HepG2 (cell line): Measurements from ENCODE around the gene USP2. TPM values are rescaled to one million over a fixed set of nuclear protein-coding genes. Genes with fewer than 3 reads are reported as not detected.

Experiments used
- HNRNPH1 ChIP-seq: fragments of 200-400 bp; formaldehyde crosslinking; optimal IDR thresholded peaks from 2 replicates; pipeline ENCODE3; 2017; ENCODE audit warnings: mild to moderate bottlenecking, low read depth, low read length
- KDM3A ChIP-seq: IDR thresholded peaks from 2 replicates; pipeline ENCODE4 v1.6.1; 2018; ENCODE audit warnings: low read depth, missing compliant biosample characterization
- KLF13 ChIP-seq: sonication (generic); formaldehyde crosslinking; IDR thresholded peaks from 2 replicates; pipeline ENCODE4 v1.4.0; 2020; ENCODE audit warnings: mild to moderate bottlenecking, missing genetic modification reagents
- SIN3B ChIP-seq: fragments of 150-350 bp; IDR thresholded peaks from 2 replicates; pipeline ENCODE4 v1.6.1; 2014; ENCODE audit warnings: low read length
- SKI ChIP-seq: fragments of 450-650 bp; IDR thresholded peaks from one replicate; pipeline ENCODE4 v1.6.1; 2018; ENCODE audit warnings: mild to moderate bottlenecking; ENCODE audit not compliant: partially characterized antibody
- TCF7L2 ChIP-seq: IDR thresholded peaks from 2 replicates; pipeline ENCODE4 v1.6.1; 2011; ENCODE audit warnings: mild to moderate bottlenecking, low read depth, low read length, moderate library complexity
- YEATS4 ChIP-seq: sonication (generic); formaldehyde crosslinking; IDR thresholded peaks from 2 replicates; pipeline ENCODE4 v1.4.0; 2020; ENCODE audit warnings: missing genetic modification reagents, borderline replicate concordance
- ZMYM3 ChIP-seq: sonication (generic); formaldehyde crosslinking; IDR thresholded peaks from 2 replicates; pipeline ENCODE4 v1.5.1; 2020; ENCODE audit warnings: mild to moderate bottlenecking, missing genetic modification reagents
- ZNF101 ChIP-seq: sonication (generic); formaldehyde crosslinking; IDR thresholded peaks from 2 replicates; pipeline ENCODE4 v1.4.0; 2020; ENCODE audit warnings: mild to moderate bottlenecking, low read depth, missing genetic modification reagents, borderline replicate concordance
- ZNF550 ChIP-seq: sonication (generic); formaldehyde crosslinking; IDR thresholded peaks from 2 replicates; pipeline ENCODE4 v1.4.0; 2020; ENCODE audit warnings: mild to moderate bottlenecking, missing genetic modification reagents, borderline replicate concordance
- ZNF558 ChIP-seq: sonication (generic); formaldehyde crosslinking; IDR thresholded peaks from 2 replicates; pipeline ENCODE4 v1.9.0; 2022; ENCODE audit warnings: mild to moderate bottlenecking, missing genetic modification reagents, borderline replicate concordance
- ZNF567 ChIP-seq: sonication (generic); formaldehyde crosslinking; IDR thresholded peaks from 2 replicates; pipeline ENCODE4 v1.8.1; 2023; ENCODE audit warnings: mild to moderate bottlenecking, missing genetic modification reagents, borderline replicate concordance
- ZNF841 ChIP-seq: sonication (generic); formaldehyde crosslinking; IDR thresholded peaks from 2 replicates; pipeline ENCODE4 v1.8.1; 2023; ENCODE audit warnings: missing genetic modification reagents, borderline replicate concordance
- polyA plus RNA-seq, 8 experiments: library from polyadenylated mRNA; depleted of rRNA in 3 of 8; stranded (reverse) in 7 of 8; unstranded in 1 of 8; fragments of >200 nt; fragmentation: Illumina TruSeq in 4 of 8; extraction: Trizol in 4 of 8; gene quantifications; 2 replicates each; pipeline versions ENCODE4 v1.2.1 to v1.2.3, GENCODE V29; 2011 to 2016; ENCODE audit warnings: low read depth in 4 of 8, missing spikeins in 1 of 8, mixed read lengths in 1 of 8; ENCODE audit not compliant: insufficient read depth in 1 of 8
- total RNA-seq, 5 experiments: library from RNA; depleted of rRNA; stranded (reverse); fragments of >200 nt; fragmentation: Illumina TruSeq; extraction: Trizol; gene quantifications; 2 replicates each; pipeline ENCODE4 v1.2.3, GENCODE V29; 2016; ENCODE audit warnings: low read depth in 1 of 5
- TF ChIP-seq, protein P1 (sequence below), 2 experiments: sonication (generic) in 1 of 2; formaldehyde crosslinking in 1 of 2; IDR thresholded peaks; 2 replicates each; pipeline versions ENCODE4 v1.4.0 to v1.6.1; 2016 to 2020; ENCODE audit warnings: borderline replicate concordance in 1 of 2, low read depth in 1 of 2, mild to moderate bottlenecking in 1 of 2, missing genetic modification reagents in 1 of 2
- TF ChIP-seq, protein P2 (sequence below): sonication (generic); formaldehyde crosslinking; conservative IDR thresholded peaks from 2 replicates; pipeline ENCODE4 v1.4.0; 2020; ENCODE audit warnings: mild to moderate bottlenecking, missing genetic modification reagents, moderate library complexity
- TF ChIP-seq, protein P3 (sequence below): sonication (generic); formaldehyde crosslinking; IDR thresholded peaks from 2 replicates; pipeline ENCODE4 v1.4.0; 2020; ENCODE audit warnings: missing genetic modification reagents

USP2 gene
- total and polyA plus RNA-seq, 2 of the 13 experiments (the other 11 are each of a cell fraction or from before 2014, with no cell fraction given): 2.5 to 6.0 TPM

DNA sequence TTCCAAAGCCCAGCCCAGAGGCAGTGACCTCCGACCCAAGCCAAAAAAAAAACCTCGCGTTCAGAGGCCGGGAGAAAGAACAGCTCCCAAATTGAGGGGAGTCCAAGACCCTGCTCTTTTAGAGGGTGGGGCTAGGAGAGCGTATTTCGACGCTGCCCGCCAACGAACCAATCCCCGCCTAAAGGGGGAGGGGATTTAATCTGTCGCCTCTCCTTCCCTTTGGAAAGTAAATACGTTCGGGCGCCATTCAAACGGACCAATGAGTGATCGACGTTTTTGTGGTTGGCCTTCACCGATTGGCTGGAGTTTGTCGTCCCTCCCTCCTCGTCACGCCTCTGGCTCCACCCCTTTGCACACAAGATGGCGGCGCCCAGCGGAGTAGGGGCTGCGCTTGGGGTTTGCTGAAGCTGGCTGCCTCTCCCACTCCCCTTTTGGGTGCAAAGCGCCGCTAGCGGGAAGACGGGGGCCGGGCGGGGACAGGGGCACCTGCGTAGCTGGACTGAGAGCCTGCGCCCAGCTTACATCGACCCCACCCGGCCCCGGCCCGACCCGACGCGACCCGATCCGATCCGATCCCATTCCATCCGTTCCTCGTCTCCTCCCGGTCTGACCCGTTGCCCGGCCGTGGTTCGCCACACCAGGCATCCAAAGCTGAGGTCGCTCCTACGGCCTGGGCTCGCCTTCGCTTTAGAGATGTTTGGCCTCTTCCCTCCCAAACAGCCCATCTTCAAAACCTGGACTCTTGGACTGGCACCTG, 47.1 kb downstream of the USP2 start, which contains the start of gene RNF26 (continued):
- TF ChIP-seq HNRNPH1 (no peak), TCF7L2 (no peak), ZNF567 (no peak), ZNF841 (CRISPR knock-in tag) (no peak), ZNF550 (CRISPR knock-in tag) (no peak), YEATS4 (no peak), SKI (peak; percentile 15), ZNF558 (no peak), ZMYM3 (CRISPR knock-in tag) (no peak), SIN3B (peak; percentile 93), KLF13 (no peak), ZNF101 (CRISPR knock-in tag) (no peak), KDM3A (CRISPR knock-in tag) (no peak)
- TF ChIP-seq, protein P1, sequence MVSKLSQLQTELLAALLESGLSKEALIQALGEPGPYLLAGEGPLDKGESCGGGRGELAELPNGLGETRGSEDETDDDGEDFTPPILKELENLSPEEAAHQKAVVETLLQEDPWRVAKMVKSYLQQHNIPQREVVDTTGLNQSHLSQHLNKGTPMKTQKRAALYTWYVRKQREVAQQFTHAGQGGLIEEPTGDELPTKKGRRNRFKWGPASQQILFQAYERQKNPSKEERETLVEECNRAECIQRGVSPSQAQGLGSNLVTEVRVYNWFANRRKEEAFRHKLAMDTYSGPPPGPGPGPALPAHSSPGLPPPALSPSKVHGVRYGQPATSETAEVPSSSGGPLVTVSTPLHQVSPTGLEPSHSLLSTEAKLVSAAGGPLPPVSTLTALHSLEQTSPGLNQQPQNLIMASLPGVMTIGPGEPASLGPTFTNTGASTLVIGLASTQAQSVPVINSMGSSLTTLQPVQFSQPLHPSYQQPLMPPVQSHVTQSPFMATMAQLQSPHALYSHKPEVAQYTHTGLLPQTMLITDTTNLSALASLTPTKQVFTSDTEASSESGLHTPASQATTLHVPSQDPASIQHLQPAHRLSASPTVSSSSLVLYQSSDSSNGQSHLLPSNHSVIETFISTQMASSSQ (IDR thresholded peaks at IDR 0.05; ENCODE audit: low read depth): no peak
- TF ChIP-seq, protein P1 (CRISPR knock-in tag; IDR thresholded peaks at IDR 0.05; ENCODE audit: borderline replicate concordance): no peak
- TF ChIP-seq, protein P2, sequence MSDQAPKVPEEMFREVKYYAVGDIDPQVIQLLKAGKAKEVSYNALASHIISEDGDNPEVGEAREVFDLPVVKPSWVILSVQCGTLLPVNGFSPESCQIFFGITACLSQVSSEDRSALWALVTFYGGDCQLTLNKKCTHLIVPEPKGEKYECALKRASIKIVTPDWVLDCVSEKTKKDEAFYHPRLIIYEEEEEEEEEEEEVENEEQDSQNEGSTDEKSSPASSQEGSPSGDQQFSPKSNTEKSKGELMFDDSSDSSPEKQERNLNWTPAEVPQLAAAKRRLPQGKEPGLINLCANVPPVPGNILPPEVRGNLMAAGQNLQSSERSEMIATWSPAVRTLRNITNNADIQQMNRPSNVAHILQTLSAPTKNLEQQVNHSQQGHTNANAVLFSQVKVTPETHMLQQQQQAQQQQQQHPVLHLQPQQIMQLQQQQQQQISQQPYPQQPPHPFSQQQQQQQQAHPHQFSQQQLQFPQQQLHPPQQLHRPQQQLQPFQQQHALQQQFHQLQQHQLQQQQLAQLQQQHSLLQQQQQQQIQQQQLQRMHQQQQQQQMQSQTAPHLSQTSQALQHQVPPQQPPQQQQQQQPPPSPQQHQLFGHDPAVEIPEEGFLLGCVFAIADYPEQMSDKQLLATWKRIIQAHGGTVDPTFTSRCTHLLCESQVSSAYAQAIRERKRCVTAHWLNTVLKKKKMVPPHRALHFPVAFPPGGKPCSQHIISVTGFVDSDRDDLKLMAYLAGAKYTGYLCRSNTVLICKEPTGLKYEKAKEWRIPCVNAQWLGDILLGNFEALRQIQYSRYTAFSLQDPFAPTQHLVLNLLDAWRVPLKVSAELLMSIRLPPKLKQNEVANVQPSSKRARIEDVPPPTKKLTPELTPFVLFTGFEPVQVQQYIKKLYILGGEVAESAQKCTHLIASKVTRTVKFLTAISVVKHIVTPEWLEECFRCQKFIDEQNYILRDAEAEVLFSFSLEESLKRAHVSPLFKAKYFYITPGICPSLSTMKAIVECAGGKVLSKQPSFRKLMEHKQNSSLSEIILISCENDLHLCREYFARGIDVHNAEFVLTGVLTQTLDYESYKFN (CRISPR knock-in tag): no peak
- TF ChIP-seq, protein P3, sequence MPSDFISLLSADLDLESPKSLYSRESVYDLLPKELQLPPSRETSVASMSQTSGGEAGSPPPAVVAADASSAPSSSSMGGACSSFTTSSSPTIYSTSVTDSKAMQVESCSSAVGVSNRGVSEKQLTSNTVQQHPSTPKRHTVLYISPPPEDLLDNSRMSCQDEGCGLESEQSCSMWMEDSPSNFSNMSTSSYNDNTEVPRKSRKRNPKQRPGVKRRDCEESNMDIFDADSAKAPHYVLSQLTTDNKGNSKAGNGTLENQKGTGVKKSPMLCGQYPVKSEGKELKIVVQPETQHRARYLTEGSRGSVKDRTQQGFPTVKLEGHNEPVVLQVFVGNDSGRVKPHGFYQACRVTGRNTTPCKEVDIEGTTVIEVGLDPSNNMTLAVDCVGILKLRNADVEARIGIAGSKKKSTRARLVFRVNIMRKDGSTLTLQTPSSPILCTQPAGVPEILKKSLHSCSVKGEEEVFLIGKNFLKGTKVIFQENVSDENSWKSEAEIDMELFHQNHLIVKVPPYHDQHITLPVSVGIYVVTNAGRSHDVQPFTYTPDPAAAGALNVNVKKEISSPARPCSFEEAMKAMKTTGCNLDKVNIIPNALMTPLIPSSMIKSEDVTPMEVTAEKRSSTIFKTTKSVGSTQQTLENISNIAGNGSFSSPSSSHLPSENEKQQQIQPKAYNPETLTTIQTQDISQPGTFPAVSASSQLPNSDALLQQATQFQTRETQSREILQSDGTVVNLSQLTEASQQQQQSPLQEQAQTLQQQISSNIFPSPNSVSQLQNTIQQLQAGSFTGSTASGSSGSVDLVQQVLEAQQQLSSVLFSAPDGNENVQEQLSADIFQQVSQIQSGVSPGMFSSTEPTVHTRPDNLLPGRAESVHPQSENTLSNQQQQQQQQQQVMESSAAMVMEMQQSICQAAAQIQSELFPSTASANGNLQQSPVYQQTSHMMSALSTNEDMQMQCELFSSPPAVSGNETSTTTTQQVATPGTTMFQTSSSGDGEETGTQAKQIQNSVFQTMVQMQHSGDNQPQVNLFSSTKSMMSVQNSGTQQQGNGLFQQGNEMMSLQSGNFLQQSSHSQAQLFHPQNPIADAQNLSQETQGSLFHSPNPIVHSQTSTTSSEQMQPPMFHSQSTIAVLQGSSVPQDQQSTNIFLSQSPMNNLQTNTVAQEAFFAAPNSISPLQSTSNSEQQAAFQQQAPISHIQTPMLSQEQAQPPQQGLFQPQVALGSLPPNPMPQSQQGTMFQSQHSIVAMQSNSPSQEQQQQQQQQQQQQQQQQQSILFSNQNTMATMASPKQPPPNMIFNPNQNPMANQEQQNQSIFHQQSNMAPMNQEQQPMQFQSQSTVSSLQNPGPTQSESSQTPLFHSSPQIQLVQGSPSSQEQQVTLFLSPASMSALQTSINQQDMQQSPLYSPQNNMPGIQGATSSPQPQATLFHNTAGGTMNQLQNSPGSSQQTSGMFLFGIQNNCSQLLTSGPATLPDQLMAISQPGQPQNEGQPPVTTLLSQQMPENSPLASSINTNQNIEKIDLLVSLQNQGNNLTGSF (CRISPR knock-in tag): peak; percentile 62; the same call in 1 of the 2 replicates
